NK-92 treated with Interleukin-12 subunit alpha and Interleukin-12 subunit beta, amount 100 ng/mL, for 24 hours (cell line): ENCODE measurements around the gene SELP.

Experiments used
- DNase-seq: peaks from one replicate; lab custom pipeline; 2025; lab: John Stamatoyannopoulos, UW

Gene SELP

DNA sequence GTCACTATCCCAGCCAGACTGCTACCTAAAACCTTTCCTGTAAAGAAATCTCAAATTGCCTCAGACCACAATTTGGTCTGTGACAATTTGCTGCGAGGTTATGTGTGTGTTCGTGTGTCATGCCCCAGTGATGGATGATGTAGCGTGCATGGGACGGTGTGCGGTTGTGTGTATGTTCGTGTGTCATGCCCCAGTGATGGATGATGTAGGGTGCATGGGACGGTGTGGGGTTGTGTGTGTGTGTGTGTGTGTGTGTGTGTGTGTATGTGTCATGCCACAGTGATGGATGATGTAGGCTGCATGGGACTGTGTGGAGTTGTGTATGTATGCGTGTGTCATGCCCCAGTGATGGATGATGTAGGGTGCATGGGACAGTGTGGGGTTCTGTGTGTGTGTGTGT is 9.4 kb downstream of the SELP start:
- no peak for DNase-seq

DNA sequence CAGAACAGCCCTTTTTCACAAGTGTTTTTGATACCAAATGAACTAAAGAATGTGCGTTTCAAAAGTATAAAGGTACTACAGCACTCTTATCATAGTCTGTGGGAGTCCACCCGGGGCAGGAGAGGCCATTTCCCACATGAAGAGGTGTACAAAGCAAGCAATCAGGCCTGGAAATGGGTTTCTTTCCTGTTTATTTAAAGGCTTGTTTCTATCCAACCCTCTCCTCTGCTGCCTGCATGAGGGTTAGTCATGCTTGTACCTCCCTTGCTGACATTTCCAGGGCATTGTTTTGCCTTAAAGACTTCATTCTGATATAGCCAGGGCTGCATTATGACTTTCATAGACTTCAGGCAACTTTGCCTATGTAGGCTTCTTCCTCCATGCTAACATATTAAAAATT is 11.6 kb downstream of the SELP start:
- DNase-seq = no peak

DNA sequence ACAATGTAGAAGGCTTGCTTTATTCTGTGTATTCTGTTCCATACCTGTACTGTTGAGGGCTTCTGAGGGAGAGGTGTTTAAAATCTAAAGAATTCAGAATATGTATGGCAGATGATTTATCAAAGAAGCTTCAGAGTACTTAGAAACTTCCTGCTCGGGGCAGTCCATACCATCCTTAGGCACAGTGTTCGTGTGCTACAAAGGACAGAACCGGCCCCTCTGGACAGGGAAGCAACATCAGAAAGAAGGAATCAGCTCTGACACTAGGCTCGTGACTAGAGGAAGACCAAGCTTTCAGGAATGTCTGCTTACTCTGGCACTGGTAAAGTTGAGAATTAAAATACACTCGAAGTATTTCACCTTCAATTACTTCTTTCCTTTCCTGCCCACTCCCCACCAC is 14.1 kb downstream of the SELP start:
- DNase-seq = no peak

DNA sequence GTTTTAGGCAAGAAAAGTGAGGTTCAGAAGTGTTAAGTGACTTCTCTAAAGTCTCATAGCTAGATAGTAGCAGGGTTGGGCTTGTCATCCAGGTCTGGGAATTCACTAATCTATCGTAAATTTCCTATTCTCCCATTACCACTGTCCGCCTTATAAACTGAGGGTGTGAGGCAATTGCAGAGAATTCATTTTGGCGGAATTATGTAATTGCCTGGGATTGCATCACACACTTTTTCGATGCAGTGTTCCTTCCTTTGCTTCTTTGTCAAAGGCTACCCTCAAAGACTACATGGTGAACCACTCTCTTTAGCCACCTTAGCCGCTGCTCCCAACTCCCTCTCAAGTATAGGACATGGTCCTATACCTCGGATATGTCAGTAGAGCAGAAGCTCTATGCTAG is 19.1 kb downstream of the SELP start:
- no peak for DNase-seq

DNA sequence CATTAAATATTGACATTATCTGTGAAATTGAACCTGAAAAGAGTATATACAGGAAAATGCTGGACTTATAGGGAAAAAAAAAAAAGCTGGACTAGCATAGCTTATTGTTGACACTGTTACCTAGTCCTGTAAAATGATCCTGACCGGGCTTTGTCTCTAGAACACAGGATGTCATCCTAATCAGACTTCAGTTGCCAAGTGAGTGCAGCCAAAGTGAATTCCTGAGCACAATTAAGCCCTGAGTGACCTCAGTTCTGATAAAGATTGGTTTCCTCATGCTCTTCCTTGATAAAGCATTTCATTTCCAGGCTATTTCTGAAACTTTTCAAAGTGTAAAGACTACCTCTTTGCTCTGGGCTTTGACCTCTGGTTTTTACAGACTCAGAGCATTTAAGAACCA is 19.8 kb downstream of the SELP start:
- DNase-seq = no peak

DNA sequence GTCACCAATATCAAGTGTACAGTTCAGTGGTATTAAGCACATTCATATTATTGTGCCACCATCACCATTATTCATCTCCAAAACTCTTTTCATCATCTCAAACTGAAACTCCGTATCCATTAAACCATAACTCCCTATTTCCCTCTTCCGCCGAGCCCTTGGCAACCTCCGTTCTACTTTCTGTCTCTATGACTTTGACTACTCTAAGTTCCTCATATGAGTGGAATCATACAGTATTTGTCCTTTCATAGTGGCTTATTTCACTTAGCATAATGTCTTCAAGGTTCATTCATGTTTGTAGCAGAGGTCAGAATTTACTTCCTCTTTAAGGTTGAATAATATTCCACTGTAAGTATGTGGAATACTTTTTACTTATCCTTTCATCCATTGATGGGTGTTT is 21.7 kb downstream of the SELP start:
- no peak for DNase-seq

DNA sequence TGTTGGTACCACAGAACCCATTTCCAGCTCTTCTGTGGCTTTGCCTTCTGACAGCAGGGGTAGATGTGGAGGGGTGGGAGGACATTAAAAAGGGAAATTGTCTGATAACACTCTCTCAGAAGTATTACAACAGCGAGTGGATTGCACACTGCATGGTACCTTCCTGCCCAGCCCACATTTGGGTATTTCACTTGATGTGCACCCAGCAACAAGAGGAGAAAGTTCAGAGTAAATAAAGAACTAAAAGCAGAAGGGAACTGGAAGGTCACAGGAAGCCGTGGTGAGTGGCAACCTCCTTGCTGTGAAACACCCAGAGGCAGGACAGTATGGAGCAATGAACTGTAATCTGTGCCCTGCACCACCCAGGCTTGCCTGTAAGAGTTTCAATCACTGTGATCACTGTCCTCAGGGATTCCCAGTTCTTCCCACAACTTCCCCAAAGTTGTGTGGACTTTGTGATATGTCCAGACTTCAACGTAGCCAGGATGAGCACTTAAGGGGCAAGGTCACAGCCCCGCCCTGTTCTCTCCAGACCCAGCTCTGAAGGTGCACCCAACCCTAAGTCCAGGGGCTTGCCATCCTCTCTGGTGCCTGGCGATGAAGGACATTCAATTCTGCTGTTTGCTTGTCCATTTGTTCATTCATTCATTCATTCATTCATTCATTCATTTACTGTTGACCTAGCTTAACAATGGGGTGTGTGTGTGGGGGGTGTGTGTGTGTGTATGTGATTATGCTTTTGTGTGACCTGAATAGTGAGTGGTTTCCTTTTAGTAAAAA is 25.0 kb downstream of the SELP start:
- no peak for DNase-seq

DNA sequence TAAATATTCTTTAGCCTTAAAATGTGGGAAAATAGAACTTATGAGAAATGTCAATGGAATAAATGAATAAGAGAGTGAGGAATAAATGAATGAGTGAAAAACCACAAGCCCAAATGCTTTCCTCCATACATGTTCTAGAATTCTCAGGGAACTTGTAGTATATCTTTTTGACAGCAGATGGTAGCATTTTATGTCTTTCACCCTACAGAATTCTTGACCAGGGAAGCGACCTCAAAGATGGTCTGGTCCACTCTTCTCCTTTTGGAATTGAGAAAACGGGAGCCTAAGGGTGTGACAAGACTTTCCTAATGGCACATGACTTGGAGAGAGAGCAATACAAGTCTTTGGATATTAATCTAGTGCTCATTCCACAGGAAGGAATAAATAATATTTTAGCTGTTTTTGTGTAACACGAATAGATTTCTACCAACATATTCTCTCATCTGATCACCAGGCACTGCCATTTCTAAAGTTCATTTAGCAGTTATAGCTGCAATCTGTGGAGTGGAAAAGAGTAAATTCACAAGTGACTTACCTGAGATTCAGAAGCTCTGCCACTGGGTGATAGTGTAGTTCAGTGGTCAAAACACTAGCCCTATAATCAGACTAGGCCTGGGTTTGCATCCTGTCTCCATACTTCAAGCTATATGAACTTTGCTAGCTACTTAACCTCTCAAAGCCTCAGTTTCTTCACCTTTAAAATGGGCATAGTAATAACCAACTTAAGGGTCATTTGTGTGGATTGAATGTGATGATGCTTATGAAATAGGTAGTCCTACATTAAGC is 28.6 kb downstream of the SELP start:
- DNase-seq = no peak

DNA sequence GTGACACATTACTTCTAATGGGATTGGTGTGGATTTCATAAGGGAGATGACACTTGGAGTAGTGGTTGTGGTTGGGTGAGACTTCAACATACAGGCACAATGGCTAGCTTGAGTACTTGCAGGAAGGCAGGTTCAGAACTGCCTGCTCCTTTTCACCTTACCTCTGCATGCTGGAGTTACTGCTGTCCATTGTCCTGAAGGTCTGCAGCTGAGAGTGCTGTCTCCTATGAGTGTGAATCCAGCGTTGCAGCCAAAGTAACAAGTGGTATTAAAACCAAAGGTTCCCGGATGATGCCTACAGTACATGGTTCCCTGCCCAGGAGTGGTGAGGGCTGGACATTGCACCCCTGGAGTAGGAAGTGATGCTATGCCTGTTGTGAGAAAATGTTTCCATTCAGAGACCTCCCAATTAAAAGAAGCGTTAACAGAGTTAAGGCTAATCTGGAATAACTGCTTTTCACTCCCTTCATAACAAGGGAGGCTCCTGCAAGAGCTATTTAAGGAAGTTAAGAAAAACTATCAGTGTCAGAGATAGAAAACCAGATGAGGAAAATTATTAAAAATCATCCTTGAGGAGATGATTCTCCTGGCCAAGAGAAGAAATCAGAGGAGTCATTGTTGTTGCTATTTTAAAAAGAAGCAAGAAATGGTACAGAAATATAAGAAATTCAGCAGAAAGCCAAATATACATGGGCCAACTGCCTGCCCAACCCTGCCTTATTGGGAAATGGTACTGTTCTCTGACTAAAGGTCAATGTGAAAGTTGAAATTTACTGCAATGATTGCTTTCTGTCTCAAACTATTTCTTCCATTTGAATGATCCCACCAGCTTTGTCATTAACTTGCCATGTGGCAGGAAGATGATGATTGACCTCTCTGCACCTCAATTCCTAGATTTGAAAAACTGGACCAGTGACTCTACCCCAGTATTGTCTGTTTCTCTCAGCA is 33.9 kb downstream of the SELP start:
- no peak for DNase-seq

DNA sequence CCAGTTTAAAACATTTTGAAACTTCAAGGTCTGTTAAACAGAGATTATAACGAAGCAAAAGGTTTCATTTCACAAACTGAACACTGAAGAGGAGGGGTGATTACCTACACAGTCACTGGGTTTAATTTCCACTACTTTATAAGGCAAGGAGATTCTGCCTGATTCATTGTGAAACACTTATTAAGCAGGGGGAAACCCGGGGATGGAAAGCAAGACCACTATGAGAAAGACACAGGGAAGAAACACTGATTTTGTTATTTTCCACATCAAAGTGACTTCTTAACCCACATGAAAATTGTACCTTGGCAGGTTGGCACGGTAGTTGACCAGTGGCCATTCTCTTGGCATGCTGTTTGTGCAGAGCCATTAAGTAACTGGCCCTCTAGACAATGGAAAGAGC is 35.5 kb downstream of the SELP start:
- no peak for DNase-seq

DNA sequence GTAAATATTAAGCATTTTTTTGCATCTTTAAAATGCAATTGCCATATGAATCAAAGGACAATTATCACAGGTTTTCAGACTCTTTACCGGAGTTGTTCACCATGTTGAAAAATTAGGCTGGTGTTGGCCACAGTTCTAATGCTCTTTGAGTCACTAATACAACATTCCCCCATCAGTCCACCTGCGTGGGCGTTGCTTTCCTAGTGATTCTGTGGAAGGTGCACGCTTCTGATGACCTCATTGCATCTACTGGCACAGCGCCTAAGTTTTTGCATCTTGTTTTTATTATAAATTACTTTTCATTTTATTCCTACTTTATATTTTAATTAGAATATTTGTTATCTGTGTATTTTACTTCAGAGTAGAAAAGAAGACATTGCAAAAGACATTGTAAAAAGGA is 39.0 kb downstream of the SELP start:
- no peak for DNase-seq

DNA sequence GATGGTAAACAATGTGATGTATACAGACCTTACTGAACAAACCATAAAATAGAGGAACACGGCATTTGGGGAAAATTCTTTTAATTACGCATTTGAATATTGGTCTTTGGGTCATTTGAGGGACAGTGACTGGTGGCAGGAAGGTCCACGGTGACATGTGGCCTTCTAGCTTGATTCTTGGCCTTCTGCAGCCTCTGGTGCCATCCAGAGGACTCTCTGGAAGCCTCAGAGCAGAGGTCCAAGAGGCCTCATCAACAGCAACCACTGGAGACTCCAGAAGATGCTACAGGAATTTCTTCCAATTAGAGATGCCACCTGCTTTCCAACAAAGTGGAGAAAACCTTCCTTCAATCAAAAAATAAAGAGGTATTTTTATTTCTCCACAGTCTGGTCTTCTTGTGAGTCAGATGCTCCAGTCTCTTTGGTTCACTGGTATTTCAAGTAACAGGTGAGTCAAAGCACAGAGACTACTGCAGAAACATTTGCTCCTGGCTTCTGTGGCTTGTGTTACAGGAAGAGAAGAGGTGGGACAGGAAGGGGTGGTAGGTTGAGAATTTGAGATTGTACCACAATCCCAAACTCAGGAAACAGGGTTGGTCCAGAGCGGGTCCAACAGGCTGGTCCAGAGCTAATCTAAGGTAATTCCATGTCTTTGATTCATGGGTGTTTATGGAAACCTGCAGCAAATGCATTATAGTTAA is 41.0 kb downstream of the SELP start:
- DNase-seq = no peak

DNA sequence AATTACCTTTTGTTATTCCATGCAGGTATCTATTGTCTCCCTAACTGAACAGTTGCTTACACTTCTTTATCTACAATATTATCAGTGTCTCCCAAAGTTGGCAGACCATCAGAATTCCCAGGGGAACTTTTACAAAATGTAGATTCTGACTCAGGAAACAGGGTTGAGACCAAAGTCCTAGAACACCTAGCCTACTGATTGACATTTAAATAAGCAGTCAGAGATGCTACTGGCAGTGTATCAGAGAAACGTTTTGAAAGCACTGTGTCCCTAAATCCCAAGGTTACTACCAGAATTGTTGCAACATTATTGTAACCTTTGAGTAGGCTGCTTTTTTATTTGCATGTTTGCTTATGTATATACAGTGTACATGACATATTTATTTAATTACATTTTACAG is 41.8 kb downstream of the SELP start:
- DNase-seq = no peak

DNA sequence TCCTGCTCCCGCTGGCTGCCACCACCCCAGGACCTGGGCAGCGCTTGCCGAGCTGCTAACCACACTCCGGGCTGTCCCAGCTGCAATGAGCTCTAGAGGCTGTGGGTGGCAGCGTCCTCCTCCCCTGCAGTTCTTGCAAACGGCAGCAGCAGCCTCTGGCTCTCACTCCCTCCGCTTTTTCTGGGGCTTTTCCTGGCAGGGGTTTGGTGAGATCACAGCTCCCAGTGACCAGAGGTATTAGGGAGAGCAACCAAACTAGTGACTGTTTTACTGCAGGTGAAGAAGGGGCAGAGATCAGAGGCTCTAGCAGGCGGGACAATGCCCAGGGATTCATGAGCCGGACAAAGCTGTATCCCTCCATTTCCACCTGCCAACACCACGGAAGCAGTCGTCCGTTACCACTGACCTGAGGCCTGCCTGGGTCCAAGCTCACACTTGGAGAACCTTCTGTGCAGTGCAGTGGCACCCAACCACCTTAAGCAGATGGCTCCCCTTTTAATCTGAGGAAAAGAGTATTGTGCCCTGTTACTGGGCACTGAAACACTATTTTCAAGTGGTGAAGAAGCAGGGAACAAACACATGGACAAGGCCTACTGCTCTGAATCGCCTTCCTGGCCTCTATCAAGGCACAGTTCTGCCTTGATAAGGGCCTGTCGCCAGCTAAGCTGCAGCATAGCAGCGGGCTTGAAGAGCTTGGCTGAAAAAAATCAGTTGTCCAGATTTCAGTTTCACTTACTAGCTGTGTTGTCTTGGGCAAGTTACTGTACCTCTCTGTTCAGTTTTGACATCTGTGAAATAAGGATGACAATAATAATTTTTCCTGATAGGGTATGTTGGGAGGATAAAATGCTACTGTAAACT is 43.3 kb downstream of the SELP start, which contains the start of gene F5:
TSS of gene F5 (minus strand) at position 87 of the 861 bp plus-strand sequence. CDS start 95 bp downstream, outside the sequence.
- DNase-seq = no peak

DNA sequence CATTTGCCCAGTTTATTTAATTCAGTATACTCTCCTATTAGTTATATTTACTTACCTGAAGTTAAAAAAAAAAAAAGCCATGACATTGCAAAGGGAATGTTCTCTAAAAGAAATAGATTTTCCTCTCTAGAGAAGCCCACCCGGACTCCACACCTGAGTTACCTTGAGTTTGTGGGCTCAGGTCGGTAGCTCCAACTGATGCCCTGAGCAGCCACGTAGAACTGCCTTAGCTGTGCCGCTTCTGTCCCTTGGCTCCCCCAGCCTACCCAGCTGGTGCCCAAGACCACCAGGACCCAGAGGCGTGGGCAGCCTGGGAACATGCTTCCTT is 43.9 kb downstream of the SELP start:
- DNase-seq = no peak

DNA sequence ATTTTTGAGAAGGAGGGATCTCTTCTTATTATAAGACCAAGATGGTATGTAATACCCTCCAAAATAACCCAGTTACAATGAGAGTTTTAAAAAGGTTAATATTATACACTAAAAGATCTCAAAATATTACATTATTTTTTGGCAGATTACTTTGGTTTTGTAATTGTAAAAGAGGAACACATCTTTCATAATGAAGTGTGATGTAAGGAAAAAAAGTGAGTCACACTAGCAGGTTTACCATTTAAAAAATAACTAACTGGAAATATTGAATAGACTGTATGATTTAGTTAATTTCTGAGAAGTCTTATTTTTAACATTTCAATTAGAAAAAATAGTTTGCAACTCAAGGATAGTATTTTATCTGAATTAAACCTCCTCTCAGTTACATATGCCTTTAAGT is 44.7 kb downstream of the SELP start:
- no peak for DNase-seq

DNA sequence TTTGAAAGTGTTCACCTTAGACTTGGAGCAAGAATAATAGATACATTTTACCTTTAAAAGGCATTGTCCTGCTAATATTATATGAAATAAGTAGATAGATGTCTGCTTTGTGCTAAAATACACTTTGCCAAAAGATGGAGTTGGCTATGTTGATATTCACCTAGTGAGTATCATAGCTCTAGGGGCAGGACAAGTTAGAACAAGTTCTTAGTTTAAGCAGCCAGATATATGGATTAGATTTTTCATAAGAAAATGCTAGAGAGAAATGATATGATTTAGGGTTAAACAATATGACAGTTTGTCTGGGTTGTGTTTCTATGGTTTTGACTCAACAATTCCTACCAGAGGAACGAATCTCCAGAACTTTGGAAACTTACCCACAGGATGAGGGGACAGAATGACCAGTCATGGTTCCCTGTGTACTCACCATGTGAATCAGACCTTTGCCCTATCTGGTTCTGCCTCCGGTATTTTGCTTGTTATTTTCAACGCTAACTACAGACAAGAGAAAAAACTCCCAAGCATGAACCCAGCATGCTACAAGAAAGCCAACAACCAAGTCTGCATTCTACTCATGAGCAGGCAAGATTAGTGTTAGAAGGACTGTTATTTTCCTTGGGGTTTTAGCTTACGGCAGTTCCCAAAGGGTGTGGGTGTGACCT is 45.3 kb downstream of the SELP start:
- DNase-seq = no peak

DNA sequence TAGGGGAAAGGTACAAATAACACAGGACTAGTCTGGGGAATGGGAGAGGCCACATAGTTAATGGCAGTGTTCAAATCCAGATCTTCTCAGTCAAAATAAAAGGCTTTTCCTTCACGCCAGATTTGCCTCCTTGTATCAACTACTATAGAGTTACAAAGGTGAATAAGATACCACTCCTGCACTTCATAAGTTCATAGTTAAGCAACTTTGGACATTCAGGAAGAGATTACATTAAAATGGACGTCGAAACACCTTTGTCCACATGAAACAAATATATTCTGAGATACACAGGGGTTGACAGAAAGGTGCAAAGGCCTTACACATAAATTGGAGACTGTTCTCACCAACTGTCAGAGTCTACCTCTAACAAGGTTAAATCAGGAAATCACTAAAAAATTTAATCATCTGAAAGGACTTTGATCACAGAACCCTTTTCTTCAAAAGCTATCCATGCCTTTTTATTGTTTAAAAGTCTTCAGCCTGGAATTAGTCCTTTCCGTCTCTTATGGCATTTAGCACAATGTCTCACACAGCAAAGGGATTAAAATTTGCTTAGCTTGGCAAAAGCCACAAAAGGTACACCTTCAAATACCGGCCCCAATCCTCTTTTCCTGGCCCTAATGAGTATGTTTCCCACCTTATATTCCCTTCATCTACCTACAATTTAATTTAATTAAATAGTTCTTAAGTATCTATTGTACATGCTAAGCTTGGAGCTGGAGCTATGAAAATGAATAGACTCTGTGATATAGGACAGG is 51.8 kb downstream of the SELP start:
- no peak for DNase-seq

DNA sequence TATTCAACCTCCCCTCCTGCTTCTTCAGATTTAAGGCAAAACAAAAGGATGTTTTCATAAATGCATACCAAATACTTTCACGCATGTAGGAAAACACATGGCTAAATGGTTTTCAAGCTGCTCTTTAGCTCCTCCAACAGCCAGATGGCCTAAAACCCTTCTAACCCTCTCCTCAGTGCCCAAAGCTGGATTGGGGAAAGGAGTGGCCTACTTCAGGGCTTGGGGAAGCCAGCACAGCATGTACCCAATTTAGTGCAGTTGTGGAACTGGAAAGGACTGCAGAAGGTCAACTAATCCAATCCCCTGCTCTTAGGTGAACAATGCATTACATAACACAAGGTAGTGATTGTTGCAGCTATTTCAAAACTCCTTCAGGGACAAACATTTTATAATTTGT is 53.0 kb downstream of the SELP start:
- DNase-seq = no peak
